ENCODE results near the gene LTA4H.

LTA4H gene

DNA sequence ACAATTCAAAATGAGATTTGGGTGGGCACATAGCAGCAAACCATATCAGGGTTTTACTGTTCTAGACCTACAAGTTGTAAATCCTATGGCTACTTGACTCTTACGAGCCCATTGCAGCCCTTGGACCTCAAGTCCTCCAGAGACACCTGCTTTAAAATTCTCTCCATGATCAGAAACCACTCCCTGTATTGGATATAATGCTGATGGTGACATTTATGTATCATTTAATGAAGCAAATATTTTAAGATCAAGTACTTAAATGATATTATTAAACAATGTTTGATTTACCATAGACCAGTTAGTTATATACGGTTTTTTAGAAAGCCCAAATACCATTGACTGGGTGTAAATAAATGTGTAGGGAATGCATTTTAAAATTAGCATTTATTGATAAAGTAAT is 68.1 kb downstream of the LTA4H start:
- DNase-seq (ENCODE audit: low read depth, low spot score): no peak
- ChIA-PET POLR2A (no interaction called here), CTCF (interaction anchor here (1.0 kb wide), 1 partner anchor 11 kb away, joined by 3 read pairs; no protein-coding TSS in a partner anchor)
- TF ChIP-seq CTCF (IDR thresholded peaks at IDR 0.05; ENCODE audit: insufficient read depth, low read length, missing control alignments): no peak
- no peak overlapping the region for H3K4me3 ChIP-seq (ENCODE audit: low read depth, low read length)

- ChIA-PET POLR2A (no interaction called here), CTCF (interaction anchor here (1.1 kb wide), 1 partner anchor 32 kb away, joined by 3 read pairs; no protein-coding TSS in a partner anchor)
- no peak for TF ChIP-seq CTCF (IDR thresholded peaks at IDR 0.05; ENCODE audit: insufficient read depth, low read length, missing control alignments)
Measured at GRCh38 chr12:95966287-95966870, 69.0 kb downstream of the LTA4H start.

DNA sequence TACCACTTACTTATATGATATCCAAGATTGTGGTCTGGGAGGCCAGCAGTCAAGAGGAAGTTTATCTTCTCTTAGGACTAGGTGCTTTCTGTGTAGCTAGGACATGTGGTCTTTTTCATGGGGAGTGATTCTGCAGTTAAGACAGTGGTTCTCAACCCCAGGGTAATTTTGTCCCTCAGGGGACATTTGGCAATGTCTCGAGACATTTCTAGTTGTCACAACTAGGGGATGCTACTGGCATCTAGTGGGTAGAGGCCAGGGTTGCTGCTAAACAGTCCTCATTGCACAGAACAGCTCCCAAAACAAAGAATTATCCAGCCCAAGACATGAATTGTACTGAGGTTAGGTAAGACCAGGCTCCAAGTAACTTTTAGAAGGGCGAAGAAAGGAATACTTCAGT is 72.3 kb downstream of the LTA4H start:
- DNase-seq (ENCODE audit: low read depth, low spot score): no peak
- H3K4me3 ChIP-seq (ENCODE audit: low read depth, low read length): no peak overlapping the region
- POLR2A ChIA-PET: no interaction called here
- TF ChIP-seq CTCF (IDR thresholded peaks at IDR 0.05; ENCODE audit: insufficient read depth, low read length, missing control alignments): no peak
- CTCF ChIA-PET: interaction anchor here (1.6 kb wide), 1 partner anchor 45 kb away, joined by 4 read pairs; no protein-coding TSS in a partner anchor

More at GRCh38 chr12:95966287-95966870, 69.0 kb downstream of the LTA4H start:
- H3K4me3 ChIP-seq (ENCODE audit: low read depth, low read length): no peak overlapping the region
- no peak for DNase-seq (ENCODE audit: low read depth, low spot score)

DNA sequence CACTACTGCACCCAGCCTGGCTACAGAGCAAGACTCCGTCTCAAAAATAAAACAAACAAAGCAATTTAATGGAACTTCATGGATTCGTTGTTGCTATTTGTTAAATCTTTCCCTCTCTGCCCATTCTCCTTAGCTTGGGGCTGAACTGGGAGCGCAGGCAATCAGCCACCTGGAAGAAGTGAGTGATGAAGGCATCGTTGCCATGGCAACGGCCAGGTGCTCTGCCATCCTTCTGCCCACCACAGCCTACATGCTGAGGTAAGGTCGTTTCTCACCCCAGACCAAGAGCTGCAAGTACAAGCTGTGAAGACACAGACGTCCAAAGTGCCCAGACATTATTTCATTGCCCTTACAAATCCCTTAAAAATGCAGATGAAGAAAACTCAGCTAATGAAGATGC is 73.2 kb downstream of the LTA4H start:
- CTCF ChIA-PET: interaction anchor here (1.0 to 1.6 kb wide), 2 partner anchors 10 to 44 kb away, joined by 3 to 4 read pairs; no protein-coding TSS in a partner anchor
- no peak for DNase-seq (ENCODE audit: low read depth, low spot score)
- POLR2A ChIA-PET: no interaction called here

GRCh38 chr12:95960241-95960640 is 75.1 kb downstream of the LTA4H start:
- ChIA-PET CTCF (interaction anchor here (1.0 to 1.6 kb wide), 2 partner anchors 8 to 39 kb away, joined by 5 read pairs; no protein-coding TSS in a partner anchor), POLR2A (interaction anchor here (0.7 kb wide), 1 partner anchor 467 kb away, joined by 3 read pairs; no protein-coding TSS in a partner anchor)

More for the DNA sequence above, 73.2 kb downstream of the LTA4H start:
- TF ChIP-seq CTCF (IDR thresholded peaks at IDR 0.05; ENCODE audit: insufficient read depth, low read length, missing control alignments): no peak
- H3K4me3 ChIP-seq (ENCODE audit: low read depth, low read length): no peak overlapping the region

More at GRCh38 chr12:95960241-95960640, 75.1 kb downstream of the LTA4H start:
- no peak for DNase-seq (ENCODE audit: low read depth, low spot score)
- no peak overlapping the region for H3K4me3 ChIP-seq (ENCODE audit: low read depth, low read length)
- TF ChIP-seq CTCF (IDR thresholded peaks at IDR 0.05; ENCODE audit: insufficient read depth, low read length, missing control alignments): no peak
